Measurements from ENCODE around the gene BAZ1B. TPM values are rescaled to one million over a fixed set of nuclear protein-coding genes. Genes with fewer than 3 reads are reported as not detected.
"Not testable (repeated sequence)": the region's sequence is repeated elsewhere in the genome, so short reads cannot be mapped to it uniquely, and the experiment has no call there.

Gene BAZ1B
- total RNA-seq, 1 donor from 2014 or later, result 103 TPM

GRCh38 chr7:73447121-73447733 is 74.9 kb downstream of the BAZ1B start:
- intact Hi-C loops (cut with micrococcal nuclease), result no loop called here

GRCh38 chr7:73446682-73447081 is 75.4 kb downstream of the BAZ1B start:
- intact Hi-C loops (cut with micrococcal nuclease), result no loop called here

GRCh38 chr7:73443548-73444255 is 78.4 kb downstream of the BAZ1B start:
- intact Hi-C loops (cut with micrococcal nuclease), result no loop called here

GRCh38 chr7:73442903-73443500 is 79.1 kb downstream of the BAZ1B start:
- intact Hi-C loops (cut with micrococcal nuclease), result no loop called here

- intact Hi-C loops (cut with micrococcal nuclease), result no loop called here
Observed at GRCh38 chr7:73442222-73442902, 79.7 kb downstream of the BAZ1B start.

- intact Hi-C loops (cut with micrococcal nuclease), result no loop called here
Observed at GRCh38 chr7:73439410-73439704, 82.7 kb downstream of the BAZ1B start.

- intact Hi-C loops (cut with micrococcal nuclease), result no loop called here
Observed at GRCh38 chr7:73438547-73439409, 83.3 kb downstream of the BAZ1B start.

- intact Hi-C loops (cut with micrococcal nuclease), result no loop called here
Observed at GRCh38 chr7:73437621-73438416, 84.3 kb downstream of the BAZ1B start.

GRCh38 chr7:73437091-73437490 is 85.0 kb downstream of the BAZ1B start:
- intact Hi-C loops (cut with micrococcal nuclease), result no loop called here

GRCh38 chr7:73436031-73436929 is 85.8 kb downstream of the BAZ1B start:
- intact Hi-C loops (cut with micrococcal nuclease), result no loop called here

GRCh38 chr7:73435471-73436009 is 86.6 kb downstream of the BAZ1B start:
- intact Hi-C loops (cut with micrococcal nuclease), result no loop called here

- intact Hi-C loops (cut with micrococcal nuclease), result no loop called here
Observed at GRCh38 chr7:73434701-73435069, 87.4 kb downstream of the BAZ1B start.

- intact Hi-C loops (cut with micrococcal nuclease), result no loop called here
Observed at GRCh38 chr7:73433924-73434700, 88.0 kb downstream of the BAZ1B start.

GRCh38 chr7:73432676-73433075 is 89.4 kb downstream of the BAZ1B start:
- intact Hi-C loops (cut with micrococcal nuclease), result no loop called here

- intact Hi-C loops (cut with micrococcal nuclease), result no loop called here
Observed at GRCh38 chr7:73431041-73431835, 90.9 kb downstream of the BAZ1B start.

- intact Hi-C loops (cut with micrococcal nuclease), result not testable (repeated sequence)
Observed at GRCh38 chr7:73430540-73430939, 91.6 kb downstream of the BAZ1B start.

- intact Hi-C loops (cut with micrococcal nuclease), result no loop called here
Observed at GRCh38 chr7:73429622-73430505, 92.2 kb downstream of the BAZ1B start.
